Fibroblast of lung (primary cell): Measurements from ENCODE around the gene DCUN1D1.
"Not testable (repeated sequence)": the region's sequence is repeated elsewhere in the genome, so short reads cannot be mapped to it uniquely, and the experiment has no call there.

Experiments
- EZH2 ChIP-seq: IDR thresholded peaks from 2 replicates; pipeline ENCODE4 v1.5.1; 2012; ENCODE audit warnings: low read length, control low read depth, mild to moderate bottlenecking; ENCODE audit errors: missing control alignments
- TF ChIP-seq, protein P1 (sequence below), 2 donors: IDR thresholded peaks in 1 of 2; conservative IDR thresholded peaks in 1 of 2; 1 replicate in 1 of 2; 2 replicates in 1 of 2; pipeline ENCODE4 v1.5.1; 2011 to 2012; ENCODE audit warnings: low read length in 2 of 2, control low read depth in 1 of 2, inconsistent platforms in 1 of 2, low read depth in 1 of 2, mild to moderate bottlenecking in 1 of 2

DNA sequence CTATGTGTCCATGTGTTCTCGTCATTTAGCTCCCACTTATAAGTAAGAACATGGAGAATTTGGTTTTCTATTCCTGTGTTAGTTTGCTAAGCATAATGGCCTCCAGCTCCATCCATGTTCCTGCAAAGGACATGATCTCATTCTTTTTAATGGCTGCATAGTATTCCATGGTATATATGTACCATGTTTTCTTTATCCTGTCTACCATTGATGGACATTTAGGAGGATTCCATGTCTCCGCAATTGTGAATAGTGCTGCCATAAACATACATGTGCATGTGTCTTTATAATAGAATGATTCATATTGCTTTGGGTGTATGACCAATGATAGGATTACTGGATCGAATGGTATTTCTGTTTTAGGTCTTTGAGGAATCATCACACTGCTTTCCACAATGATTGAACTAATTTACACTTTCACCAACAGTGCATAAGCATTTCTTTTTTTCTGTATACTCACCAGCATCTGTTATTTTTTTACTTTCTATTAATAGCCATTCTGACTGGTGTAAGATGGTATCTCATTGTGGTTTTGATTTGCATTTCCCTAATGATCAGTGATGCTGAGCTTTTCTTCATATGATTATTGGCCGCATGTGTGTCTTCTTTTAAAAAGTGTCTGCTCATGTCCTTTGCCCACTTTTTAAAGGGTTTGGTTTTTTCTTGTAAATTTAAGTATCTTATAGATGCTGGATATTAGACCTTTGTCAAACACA is 13.3 kb upstream of the DCUN1D1 start:
- TF ChIP-seq, protein P1, sequence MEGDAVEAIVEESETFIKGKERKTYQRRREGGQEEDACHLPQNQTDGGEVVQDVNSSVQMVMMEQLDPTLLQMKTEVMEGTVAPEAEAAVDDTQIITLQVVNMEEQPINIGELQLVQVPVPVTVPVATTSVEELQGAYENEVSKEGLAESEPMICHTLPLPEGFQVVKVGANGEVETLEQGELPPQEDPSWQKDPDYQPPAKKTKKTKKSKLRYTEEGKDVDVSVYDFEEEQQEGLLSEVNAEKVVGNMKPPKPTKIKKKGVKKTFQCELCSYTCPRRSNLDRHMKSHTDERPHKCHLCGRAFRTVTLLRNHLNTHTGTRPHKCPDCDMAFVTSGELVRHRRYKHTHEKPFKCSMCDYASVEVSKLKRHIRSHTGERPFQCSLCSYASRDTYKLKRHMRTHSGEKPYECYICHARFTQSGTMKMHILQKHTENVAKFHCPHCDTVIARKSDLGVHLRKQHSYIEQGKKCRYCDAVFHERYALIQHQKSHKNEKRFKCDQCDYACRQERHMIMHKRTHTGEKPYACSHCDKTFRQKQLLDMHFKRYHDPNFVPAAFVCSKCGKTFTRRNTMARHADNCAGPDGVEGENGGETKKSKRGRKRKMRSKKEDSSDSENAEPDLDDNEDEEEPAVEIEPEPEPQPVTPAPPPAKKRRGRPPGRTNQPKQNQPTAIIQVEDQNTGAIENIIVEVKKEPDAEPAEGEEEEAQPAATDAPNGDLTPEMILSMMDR (conservative IDR thresholded peaks at IDR 0.05 in 1 of 2, IDR thresholded peaks at IDR 0.05 in 1 of 2; ENCODE audit: low read depth in 1 of 2, low read length in 2 of 2), result not testable (repeated sequence)
- not testable (repeated sequence) for TF ChIP-seq EZH2
